LNCAP (cell line): ENCODE measurements around the gene AGRN.

ENCODE experiments used
- TF ChIP-seq, protein P1 (sequence below): fragments of 450-650 bp; IDR thresholded peaks from 2 replicates; pipeline ENCODE4 v1.5.1; 2017; ENCODE audit warnings: mild to moderate bottlenecking

Gene AGRN

DNA sequence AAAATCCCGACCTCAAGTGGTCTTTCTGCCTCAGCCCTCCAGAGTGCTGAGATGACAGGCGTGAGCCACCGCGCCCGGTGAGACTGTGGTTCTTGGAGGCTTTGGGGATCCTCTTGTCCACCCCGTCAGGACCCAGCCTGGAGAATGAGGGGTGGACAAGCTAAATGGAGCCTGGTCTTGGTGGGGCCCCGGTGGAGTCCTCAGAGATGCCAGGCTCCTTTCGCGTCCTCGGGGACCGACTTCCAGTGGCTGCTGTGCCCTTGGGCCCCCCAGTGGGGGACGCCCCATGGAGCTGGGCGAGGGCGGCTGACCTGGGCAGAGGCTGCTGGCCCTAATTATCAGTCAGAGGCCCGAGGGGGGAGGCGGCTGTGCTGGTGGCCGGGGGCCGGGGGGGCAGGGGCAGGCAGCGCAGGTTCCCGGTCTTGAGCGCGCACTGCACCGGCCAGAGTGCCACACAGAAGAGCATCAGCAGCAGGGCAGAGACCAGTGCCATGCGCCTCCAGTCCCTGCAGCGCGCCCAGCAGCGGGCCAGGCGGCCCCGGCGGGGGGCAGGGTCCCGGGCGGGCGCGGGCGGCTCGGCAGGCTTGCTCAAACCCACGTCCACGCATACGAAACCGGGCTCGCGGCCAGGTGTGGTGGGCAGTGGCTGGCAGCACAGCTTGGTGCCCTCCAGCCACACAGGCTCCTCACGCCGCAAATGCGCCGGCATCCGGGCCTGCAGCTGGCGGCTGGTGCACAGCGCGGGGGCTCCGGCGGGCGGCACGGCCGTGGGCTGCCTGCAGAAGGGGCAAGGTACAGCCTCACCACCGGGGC lies 51.8 kb downstream of the AGRN start:
- TF ChIP-seq, protein P1, sequence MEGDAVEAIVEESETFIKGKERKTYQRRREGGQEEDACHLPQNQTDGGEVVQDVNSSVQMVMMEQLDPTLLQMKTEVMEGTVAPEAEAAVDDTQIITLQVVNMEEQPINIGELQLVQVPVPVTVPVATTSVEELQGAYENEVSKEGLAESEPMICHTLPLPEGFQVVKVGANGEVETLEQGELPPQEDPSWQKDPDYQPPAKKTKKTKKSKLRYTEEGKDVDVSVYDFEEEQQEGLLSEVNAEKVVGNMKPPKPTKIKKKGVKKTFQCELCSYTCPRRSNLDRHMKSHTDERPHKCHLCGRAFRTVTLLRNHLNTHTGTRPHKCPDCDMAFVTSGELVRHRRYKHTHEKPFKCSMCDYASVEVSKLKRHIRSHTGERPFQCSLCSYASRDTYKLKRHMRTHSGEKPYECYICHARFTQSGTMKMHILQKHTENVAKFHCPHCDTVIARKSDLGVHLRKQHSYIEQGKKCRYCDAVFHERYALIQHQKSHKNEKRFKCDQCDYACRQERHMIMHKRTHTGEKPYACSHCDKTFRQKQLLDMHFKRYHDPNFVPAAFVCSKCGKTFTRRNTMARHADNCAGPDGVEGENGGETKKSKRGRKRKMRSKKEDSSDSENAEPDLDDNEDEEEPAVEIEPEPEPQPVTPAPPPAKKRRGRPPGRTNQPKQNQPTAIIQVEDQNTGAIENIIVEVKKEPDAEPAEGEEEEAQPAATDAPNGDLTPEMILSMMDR = no peak

DNA sequence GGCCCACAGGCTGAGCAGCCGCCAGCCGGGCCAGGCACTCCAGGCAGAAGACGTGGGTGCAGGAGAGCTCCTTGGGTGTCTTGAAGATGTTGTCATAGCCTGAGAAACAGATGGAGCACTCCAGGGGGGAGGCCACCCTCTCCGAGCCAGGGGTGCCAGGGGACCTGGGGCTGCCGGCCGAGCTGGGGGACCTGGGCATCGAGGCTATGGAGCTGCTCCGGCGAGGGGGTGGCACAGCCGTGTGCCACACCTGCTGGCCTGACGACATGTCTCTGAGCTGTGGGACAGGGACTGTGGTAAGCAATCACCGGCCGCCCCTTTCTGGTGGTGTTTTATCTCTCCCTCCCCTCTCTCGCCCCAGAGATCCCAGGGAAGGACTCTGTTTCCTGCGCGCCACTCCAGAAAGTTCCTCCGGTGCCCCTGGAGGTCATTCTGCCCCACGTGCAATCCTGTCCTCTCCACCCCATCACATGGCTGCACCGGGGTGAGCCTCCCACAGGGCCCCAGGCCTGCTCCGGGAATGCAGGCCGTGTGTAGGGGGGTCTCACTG lies 52.5 kb downstream of the AGRN start:
- TF ChIP-seq, protein P1 = no peak

DNA sequence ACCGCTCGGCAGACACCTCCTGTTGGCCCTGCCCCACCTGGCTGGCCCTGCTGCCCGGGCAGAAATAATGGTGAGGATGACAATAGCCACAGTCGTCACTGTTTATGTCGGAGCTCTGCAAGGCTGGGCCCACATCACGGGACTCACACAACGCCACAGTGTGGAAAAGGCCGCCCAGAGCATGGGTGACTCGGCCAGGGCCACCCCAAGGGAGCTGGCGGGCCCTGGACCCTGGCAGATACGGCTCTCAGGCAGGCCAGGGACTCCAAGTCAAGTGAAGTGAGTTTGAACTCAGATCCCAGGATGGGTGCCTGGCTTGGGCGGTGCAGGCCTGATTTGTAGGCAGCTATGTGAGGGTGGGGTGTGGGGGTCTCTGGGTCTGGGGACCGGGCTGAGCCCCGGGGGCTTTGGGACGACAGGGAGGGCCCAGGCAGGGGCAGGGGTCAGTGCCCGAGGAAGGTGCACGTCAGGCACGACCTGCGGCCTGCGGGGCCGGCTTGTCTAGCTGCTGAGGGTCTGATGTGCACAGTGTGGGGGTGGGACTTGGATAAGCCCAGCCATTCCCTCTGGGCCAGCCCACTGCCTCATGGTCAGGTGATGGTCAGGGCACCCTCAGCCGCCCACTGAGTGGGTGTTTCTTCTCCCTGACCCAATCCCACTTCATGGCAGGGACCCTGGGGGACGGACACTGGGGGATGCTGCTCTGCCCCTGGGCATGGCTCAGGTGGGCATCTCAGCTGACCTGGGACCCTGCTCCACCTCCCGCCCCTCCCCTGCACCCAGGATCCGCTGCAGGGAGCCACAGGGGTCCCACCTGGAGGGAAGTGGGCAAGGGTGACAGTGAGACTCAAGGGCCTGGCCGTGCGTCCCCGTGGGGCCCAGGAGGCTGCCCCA lies 53.2 kb downstream of the AGRN start:
- TF ChIP-seq, protein P1 = no peak

DNA sequence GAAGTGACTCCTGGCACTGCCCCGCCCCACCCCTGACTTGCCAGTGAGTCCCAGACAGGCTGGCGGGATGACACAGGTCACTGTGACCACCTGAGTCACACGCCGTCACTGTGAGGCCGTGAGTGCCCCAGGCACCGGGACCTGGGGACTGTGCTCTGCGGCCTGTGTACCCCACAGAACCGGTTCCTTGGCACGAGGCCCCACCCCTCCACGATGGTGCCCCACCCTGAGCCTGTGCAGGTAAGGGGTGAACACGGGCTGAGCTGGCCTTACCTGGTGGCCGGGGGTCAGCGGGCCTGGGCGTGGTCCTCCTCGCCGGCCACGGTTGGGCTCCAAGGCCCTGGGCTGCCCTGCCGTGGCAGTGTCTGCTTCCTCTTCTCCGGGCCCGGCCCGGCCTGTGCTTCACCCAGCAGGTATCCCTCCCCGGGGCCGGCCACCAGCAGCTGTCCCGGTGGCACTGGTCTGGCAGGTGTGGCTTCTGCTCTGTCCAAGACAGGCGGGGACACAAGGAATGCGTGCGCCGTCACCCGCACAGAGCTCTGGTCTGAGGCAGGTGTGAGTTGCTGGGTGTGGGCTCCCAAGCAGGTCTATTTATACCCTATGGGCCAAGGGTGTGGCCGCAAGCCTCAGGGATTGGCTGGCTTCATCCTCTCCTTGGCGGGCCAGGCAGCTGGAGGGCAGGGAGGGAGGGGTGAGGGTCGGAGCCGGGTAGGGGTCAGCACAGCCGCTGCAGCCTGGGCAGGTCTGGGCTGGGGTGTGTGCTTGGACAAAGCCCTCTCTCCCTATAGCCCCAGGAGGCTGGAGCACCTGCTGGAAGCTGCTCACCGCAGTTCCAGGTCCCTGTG lies 54.0 kb downstream of the AGRN start, which contains the start of gene RNF223:
Gene RNF223, minus strand, starts transcription at position 564 of the 845 bp plus-strand sequence. CDS start 1,740 bp downstream, outside the sequence.
- TF ChIP-seq, protein P1 = no peak

DNA sequence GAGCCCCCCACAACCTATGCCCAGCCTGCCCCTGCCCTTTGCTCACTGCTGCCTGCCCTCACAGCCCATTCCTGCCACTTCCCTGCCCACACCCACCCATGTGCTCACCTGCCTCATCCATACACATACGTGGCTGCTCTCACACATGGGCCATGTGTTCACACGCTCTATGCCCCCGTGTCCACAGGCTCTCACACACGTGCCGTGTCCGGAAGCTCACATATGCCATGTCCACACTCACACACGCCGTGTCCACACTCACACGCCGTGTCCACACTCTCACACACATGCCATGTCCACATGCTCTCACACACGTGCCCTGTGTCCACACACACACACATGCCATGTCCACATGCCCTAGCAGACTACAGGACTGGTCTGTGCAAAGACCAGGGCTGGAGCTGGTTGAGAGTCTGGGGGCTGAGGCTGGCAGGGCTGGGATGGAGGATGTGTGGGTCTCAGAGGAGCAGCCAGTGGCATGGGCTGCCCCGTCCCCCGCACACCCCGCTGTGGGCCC lies 54.8 kb downstream of the AGRN start:
- TF ChIP-seq, protein P1 = no peak

DNA sequence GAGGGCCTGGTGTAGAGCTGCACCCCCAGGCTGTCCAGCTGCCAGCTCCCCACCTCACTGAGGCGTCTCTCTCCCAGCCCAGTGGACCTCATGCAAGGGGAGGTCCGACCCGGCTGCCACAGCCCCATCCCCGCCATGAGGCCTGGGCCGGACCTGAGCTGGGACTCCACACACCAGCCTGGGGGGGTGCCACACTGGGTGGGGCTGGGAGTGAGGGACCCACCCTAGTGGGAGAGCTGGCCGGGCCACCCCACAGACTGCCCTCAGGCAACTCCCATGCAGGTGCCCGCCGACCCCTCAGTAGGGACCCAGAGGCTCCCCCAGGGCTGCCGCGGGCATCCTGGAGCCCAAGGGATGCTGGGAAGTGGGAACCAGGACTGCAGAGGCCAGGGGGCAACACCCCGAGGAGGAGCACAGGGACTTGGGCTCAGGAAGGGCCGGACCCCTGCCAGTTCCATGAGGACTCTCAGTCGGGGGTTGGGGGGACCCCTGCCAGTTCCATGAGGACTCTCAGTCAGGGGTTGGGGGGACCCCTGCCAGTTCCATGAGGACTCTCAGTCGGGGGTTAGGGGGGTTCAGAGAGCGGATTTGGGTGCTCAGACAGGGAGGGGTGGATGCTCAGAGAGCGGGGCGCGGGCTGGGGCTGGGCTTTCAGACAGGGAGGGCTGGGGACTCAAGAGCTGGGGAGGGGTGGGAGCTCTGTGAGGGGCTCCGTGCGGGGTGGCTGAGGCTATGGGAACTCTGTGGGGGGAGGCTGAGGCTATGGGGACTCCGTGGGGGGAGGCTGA lies 55.4 kb downstream of the AGRN start:
- TF ChIP-seq, protein P1 = no peak
